Peyer's patch (tissue), 4 donors: ENCODE results near the gene APRT.

Source experiments
- POLR2A ChIP-seq, 2 donors: fragments of 450-650 bp; IDR thresholded peaks; one replicate each; pipeline ENCODE4 v1.5.1; 2017; ENCODE audit warnings: antibody characterized with exemption in 2 of 2, mild to moderate bottlenecking in 2 of 2, moderate library complexity in 2 of 2
- TF ChIP-seq, protein P1 (sequence below), 6 experiments: fragments of 450-650 bp in 4 of 6; fragments of 200-600 bp in 2 of 6; sonication (generic) in 1 of 6; IDR thresholded peaks; one replicate each; pipeline ENCODE4 v1.5.1; 2017 to 2019; ENCODE audit warnings: antibody characterized with exemption in 6 of 6, mild to moderate bottlenecking in 3 of 6, moderate library complexity in 1 of 6

GRCh38 chr16:88855736-88856121 lies 44.0 kb upstream of the APRT start:
- TF ChIP-seq, protein P1, sequence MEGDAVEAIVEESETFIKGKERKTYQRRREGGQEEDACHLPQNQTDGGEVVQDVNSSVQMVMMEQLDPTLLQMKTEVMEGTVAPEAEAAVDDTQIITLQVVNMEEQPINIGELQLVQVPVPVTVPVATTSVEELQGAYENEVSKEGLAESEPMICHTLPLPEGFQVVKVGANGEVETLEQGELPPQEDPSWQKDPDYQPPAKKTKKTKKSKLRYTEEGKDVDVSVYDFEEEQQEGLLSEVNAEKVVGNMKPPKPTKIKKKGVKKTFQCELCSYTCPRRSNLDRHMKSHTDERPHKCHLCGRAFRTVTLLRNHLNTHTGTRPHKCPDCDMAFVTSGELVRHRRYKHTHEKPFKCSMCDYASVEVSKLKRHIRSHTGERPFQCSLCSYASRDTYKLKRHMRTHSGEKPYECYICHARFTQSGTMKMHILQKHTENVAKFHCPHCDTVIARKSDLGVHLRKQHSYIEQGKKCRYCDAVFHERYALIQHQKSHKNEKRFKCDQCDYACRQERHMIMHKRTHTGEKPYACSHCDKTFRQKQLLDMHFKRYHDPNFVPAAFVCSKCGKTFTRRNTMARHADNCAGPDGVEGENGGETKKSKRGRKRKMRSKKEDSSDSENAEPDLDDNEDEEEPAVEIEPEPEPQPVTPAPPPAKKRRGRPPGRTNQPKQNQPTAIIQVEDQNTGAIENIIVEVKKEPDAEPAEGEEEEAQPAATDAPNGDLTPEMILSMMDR (IDR thresholded peaks at IDR 0.05): no peak
- no peak for TF ChIP-seq POLR2A (IDR thresholded peaks at IDR 0.05)
